Measurements from ENCODE around the gene SNX18.

DNA sequence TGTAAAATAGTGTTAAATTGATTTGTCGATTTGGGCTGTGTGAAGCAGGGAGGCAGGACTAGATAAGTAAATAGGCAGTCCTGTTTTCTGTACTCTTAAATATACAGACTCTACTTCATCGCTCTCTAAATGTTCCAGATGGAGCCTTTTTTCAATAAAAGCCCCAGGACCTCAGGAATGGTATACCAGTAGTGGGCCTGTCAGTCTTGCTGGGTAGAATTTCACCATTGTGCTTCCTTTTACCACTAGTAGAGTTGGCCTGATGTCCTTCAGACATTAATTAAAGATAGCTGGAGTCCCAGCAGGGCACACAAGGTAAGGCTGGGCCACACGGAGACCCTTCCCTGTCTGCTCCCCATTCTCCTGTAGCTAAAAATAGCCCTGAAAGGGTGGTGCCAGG is 6.0 kb downstream of the SNX18 start:
- TF ChIP-seq, protein P1, sequence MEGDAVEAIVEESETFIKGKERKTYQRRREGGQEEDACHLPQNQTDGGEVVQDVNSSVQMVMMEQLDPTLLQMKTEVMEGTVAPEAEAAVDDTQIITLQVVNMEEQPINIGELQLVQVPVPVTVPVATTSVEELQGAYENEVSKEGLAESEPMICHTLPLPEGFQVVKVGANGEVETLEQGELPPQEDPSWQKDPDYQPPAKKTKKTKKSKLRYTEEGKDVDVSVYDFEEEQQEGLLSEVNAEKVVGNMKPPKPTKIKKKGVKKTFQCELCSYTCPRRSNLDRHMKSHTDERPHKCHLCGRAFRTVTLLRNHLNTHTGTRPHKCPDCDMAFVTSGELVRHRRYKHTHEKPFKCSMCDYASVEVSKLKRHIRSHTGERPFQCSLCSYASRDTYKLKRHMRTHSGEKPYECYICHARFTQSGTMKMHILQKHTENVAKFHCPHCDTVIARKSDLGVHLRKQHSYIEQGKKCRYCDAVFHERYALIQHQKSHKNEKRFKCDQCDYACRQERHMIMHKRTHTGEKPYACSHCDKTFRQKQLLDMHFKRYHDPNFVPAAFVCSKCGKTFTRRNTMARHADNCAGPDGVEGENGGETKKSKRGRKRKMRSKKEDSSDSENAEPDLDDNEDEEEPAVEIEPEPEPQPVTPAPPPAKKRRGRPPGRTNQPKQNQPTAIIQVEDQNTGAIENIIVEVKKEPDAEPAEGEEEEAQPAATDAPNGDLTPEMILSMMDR (IDR thresholded peaks at IDR 0.05 in 8 of 11, conservative IDR thresholded peaks at IDR 0.05 in 3 of 11): no peak
- TF ChIP-seq POLR2AphosphoS5 (IDR thresholded peaks at IDR 0.05) (no peak), POLR2A (IDR thresholded peaks at IDR 0.05) (no peak)

Measured in spleen (tissue), 7 donors.